ENCODE measurements around the gene TPD52L2. TPM values are rescaled to one million over a fixed set of nuclear protein-coding genes. Genes with fewer than 3 reads are reported as not detected.

The TPD52L2 gene
- total RNA-seq, 1 experiment from 2014 or later, result 113 TPM

GRCh38 chr20:63895952-63896263 lies 30.8 kb downstream of the TPD52L2 start:
- peaks cover 22% of the 10 kb centered on the region for H3K4me1 ChIP-seq (ENCODE audit: control insufficient read depth, insufficient read depth, low read length)
- 0 out of 2 replicates have a peak, but pooled peaks cover 2% of the 10 kb centered on the region for H3K36me3 ChIP-seq (ENCODE audit: control insufficient read depth, insufficient read depth, low read length)
- H3K4me3 ChIP-seq (ENCODE audit: low read depth in 2 of 2, low read length in 2 of 2), result peak overlapping the region; percentile 72 to 76
- ATAC-seq, result no peak
- POLR2A ChIA-PET, result interaction anchor here (0.5 to 0.7 kb wide), 4 partner anchors 14 to 188 kb away, joined by 3 to 10 read pairs (median 5); partner anchors contain the start of genes ARFRP1 and ZGPAT
- H3K27me3 ChIP-seq (ENCODE audit: control insufficient read depth, insufficient read depth, low read length), result no peaks in the 10 kb centered on the region
- intact Hi-C loops (cut with micrococcal nuclease; ENCODE audit: unreplicated experiment) (no loop called here), in situ Hi-C loops (cut with HindIII; ENCODE audit: low pct_unique_long_range_greater_than_20kb, low sequenced_read_pairs) (no loop called here)
- CTCF ChIA-PET, result interaction anchor here (0.6 kb wide), 1 partner anchor 275 kb away, joined by 3 read pairs; no protein-coding TSS in a partner anchor
- no peak for DNase-seq (ENCODE audit: low read depth, low spot score)
- peak overlapping the region; percentile 91 for H3K27ac ChIP-seq (ENCODE audit: low read length)
- no TSS peak for BruUV-seq (replicated peaks)
- TF ChIP-seq POLR2AphosphoS5 (IDR thresholded peaks at IDR 0.05; ENCODE audit: low read depth, low read length) (no peak), REST (IDR thresholded peaks at IDR 0.05; ENCODE audit: insufficient read depth in 1 of 2, low read depth in 2 of 2, low read length in 1 of 2) (no peak), TCF7L2 (IDR thresholded peaks at IDR 0.05; ENCODE audit: low read depth, low read length) (no peak), SIN3A (IDR thresholded peaks at IDR 0.05; ENCODE audit: borderline replicate concordance, insufficient read depth, low read depth, low read length) (no peak)
- TF ChIP-seq, protein P1, sequence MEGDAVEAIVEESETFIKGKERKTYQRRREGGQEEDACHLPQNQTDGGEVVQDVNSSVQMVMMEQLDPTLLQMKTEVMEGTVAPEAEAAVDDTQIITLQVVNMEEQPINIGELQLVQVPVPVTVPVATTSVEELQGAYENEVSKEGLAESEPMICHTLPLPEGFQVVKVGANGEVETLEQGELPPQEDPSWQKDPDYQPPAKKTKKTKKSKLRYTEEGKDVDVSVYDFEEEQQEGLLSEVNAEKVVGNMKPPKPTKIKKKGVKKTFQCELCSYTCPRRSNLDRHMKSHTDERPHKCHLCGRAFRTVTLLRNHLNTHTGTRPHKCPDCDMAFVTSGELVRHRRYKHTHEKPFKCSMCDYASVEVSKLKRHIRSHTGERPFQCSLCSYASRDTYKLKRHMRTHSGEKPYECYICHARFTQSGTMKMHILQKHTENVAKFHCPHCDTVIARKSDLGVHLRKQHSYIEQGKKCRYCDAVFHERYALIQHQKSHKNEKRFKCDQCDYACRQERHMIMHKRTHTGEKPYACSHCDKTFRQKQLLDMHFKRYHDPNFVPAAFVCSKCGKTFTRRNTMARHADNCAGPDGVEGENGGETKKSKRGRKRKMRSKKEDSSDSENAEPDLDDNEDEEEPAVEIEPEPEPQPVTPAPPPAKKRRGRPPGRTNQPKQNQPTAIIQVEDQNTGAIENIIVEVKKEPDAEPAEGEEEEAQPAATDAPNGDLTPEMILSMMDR (IDR thresholded peaks at IDR 0.05), result no peak
- H3K9me3 ChIP-seq (ENCODE audit: control insufficient read depth, insufficient read depth, low read depth, low read length), result no peaks in the 10 kb centered on the region

DNA sequence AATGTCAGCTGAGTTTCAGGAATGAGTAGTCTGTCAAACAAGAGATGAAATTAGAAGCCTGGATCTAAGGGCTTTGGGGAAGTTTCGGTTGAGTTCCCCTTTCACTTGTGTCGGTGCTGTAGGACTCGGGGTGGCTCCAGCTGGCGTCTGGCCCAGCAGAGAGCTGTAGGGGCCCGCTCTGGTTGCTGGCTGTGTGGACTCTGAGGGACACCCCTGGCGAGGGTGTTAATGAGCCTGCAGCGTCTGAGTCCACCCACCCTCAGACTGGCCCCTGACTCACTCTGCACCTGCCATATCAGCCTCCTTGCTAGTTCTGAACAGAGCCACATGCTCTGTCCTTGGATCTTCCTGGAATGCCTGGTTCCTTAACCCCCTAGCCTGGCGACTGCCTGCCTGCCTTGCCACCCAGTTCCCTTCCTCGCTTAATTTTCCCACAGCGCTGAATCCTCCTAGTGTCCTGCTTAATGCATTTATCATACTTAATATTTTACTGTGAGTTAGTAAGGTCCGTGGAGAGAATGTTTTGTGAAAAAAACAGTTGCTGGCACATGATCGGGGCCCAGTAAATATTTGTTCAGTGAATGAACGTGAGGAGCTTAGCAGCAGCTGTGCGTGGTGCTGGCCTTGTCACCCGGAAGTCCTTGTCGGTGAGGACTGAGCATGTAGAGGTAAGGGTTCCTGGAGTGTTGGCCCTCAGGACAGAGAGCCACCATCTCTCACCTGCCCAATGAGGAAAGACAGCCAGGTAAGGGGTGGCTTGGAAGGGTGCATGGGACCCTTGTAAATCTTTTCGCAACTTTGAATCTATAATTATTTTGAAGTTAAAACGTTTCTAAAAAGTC lies 31.4 kb downstream of the TPD52L2 start:
- H3K4me3 ChIP-seq (ENCODE audit: low read depth in 2 of 2, low read length in 2 of 2), result peak overlapping the region; percentile 72 to 76
- CTCF ChIA-PET, result no interaction called here
- TSS peak; percentile 74 for BruUV-seq (replicated peaks)
- no peaks in the 10 kb centered on the region for H3K9me3 ChIP-seq (ENCODE audit: control insufficient read depth, insufficient read depth, low read depth, low read length)
- POLR2A ChIA-PET, result interaction anchor here (0.6 to 0.9 kb wide), 2 partner anchors 31 to 189 kb away, joined by 3 read pairs; partner anchors contain the start of genes ARFRP1, TPD52L2 and ZGPAT
- DNase-seq (ENCODE audit: low read depth, low spot score), result no peak
- H3K27ac ChIP-seq (ENCODE audit: low read length), result peak overlapping the region; percentile 91
- intact Hi-C loops (cut with micrococcal nuclease; ENCODE audit: unreplicated experiment), result no loop called here
- no peaks in the 10 kb centered on the region for H3K27me3 ChIP-seq (ENCODE audit: control insufficient read depth, insufficient read depth, low read length)
- TF ChIP-seq TCF7L2 (IDR thresholded peaks at IDR 0.05; ENCODE audit: low read depth, low read length), result no peak
- TF ChIP-seq, protein P1 (IDR thresholded peaks at IDR 0.05), result no peak
- TF ChIP-seq SIN3A (IDR thresholded peaks at IDR 0.05; ENCODE audit: borderline replicate concordance, insufficient read depth, low read depth, low read length), result 0 out of 2 replicates have a peak, but pooled peaks have one; percentile 45
- H3K36me3 ChIP-seq (ENCODE audit: control insufficient read depth, insufficient read depth, low read length), result 0 out of 2 replicates have a peak, but pooled peaks cover 2% of the 10 kb centered on the region
- ATAC-seq, result peak; percentile 21; the same call in 1 of the 2 replicates
- peaks cover 25% of the 10 kb centered on the region for H3K4me1 ChIP-seq (ENCODE audit: control insufficient read depth, insufficient read depth, low read length)
- in situ Hi-C loops (cut with HindIII; ENCODE audit: low pct_unique_long_range_greater_than_20kb, low sequenced_read_pairs), result no loop called here
